AG04450 (cell line): ENCODE measurements around the gene FASTKD3. TPM values are rescaled to one million over a fixed set of nuclear protein-coding genes. Genes with fewer than 3 reads are reported as not detected.

Experiments
- CTCF ChIA-PET: fragments of 300-600, 350-600 bp; formaldehyde crosslinking; extraction: SDS; loops from one replicate; lab custom pipeline; 2022; ENCODE audit warnings: antibody characterized with exemption, inconsistent platforms; lab: Charles Lee
- POLR2A ChIA-PET: fragments of 350-600 bp; formaldehyde crosslinking; extraction: SDS; loops from one replicate; lab custom pipeline; 2021; ENCODE audit warnings: antibody characterized with exemption, inconsistent platforms; lab: Yijun Ruan, JAX
- DNase-seq: peaks from one replicate; pipeline ENCODE4 v3.0.0-alpha.2; 2011; ENCODE audit warnings: low read depth, low spot score
- H3K27ac ChIP-seq: one replicate; pipeline ENCODE4 v1.5.1; 2012; ENCODE audit warnings: low read depth, low read length, control low read depth
- H3K27me3 ChIP-seq: one replicate; pipeline ENCODE4 v1.6.0; 2012; ENCODE audit warnings: low read length; ENCODE audit not compliant: control insufficient read depth, insufficient read depth
- H3K4me3 ChIP-seq: 2 replicates; pipeline ENCODE4 v1.5.1; 2011; ENCODE audit warnings: mild to moderate bottlenecking, low read depth, low read length, control low read depth
- H3K9me3 ChIP-seq: 2 replicates; pipeline ENCODE4 v1.5.1; 2012; ENCODE audit warnings: low read length; ENCODE audit not compliant: control insufficient read depth, insufficient read depth
- CTCF ChIP-seq: IDR thresholded peaks from 2 replicates; pipeline ENCODE4 v1.5.1; 2011; ENCODE audit warnings: low read depth, low read length, control low read depth, inconsistent platforms
- polyA plus RNA-seq: library from polyadenylated mRNA; depleted of rRNA; stranded (reverse); fragments of >200 nt; gene quantifications from 2 replicates; pipeline ENCODE4 v1.2.3, GENCODE V29; 2011

FASTKD3 gene
- polyA plus RNA-seq, 1 experiment: 12.8 TPM

- Histone ChIP-seq H3K9me3 (no peaks in the 10 kb centered on the region), H3K4me3 (no peak overlapping the region), H3K27me3 (no peaks in the 10 kb centered on the region), H3K27ac (no peak overlapping the region)
- TF ChIP-seq CTCF: no peak
- CTCF ChIA-PET: interaction anchor here (1.2 to 12.9 kb wide), 2 partner anchors 12 to 22 kb away, joined by 3 to 102 read pairs; no protein-coding TSS in a partner anchor
- POLR2A ChIA-PET: no interaction called here
- DNase-seq: no peak
Observed at GRCh38 chr5:7875151-7875550, 6.3 kb upstream of the FASTKD3 start.

- no peak for TF ChIP-seq CTCF
- Histone ChIP-seq H3K27me3 (no peaks in the 10 kb centered on the region), H3K4me3 (no peak overlapping the region), H3K27ac (no peak overlapping the region), H3K9me3 (no peaks in the 10 kb centered on the region)
- no peak for DNase-seq
- POLR2A ChIA-PET: no interaction called here
- CTCF ChIA-PET: interaction anchor here (0.6 to 12.9 kb wide), 3 partner anchors 12 to 467 kb away, joined by 3 to 102 read pairs (median 3); no protein-coding TSS in a partner anchor
Observed at GRCh38 chr5:7874639-7875038, 5.8 kb upstream of the FASTKD3 start.

- no peak for DNase-seq
- no peak overlapping the region for H3K4me3 ChIP-seq
- ChIA-PET POLR2A (no interaction called here), CTCF (interaction anchor here (12.9 kb wide), 1 partner anchor 14 kb away, joined by 102 read pairs; no protein-coding TSS in a partner anchor)
- no peak for TF ChIP-seq CTCF
- no peak overlapping the region for H3K27ac ChIP-seq
- no peaks in the 10 kb centered on the region for H3K27me3 ChIP-seq
- H3K9me3 ChIP-seq: peaks cover 3% of the 10 kb centered on the region; the same call in 1 of the 2 replicates
Observed at GRCh38 chr5:7873216-7873615, 4.4 kb upstream of the FASTKD3 start.

GRCh38 chr5:7872517-7873130 is 3.8 kb upstream of the FASTKD3 start:
- ChIA-PET POLR2A (no interaction called here), CTCF (interaction anchor here (12.9 kb wide), 1 partner anchor 14 kb away, joined by 102 read pairs; no protein-coding TSS in a partner anchor)
- peaks cover 3% of the 10 kb centered on the region; the same call in 1 of the 2 replicates for H3K9me3 ChIP-seq
- H3K27ac ChIP-seq: no peak overlapping the region
- no peak overlapping the region for H3K4me3 ChIP-seq
- no peak for DNase-seq
- TF ChIP-seq CTCF: no peak
- H3K27me3 ChIP-seq: no peaks in the 10 kb centered on the region

- DNase-seq: no peak
- H3K27ac ChIP-seq: no peak overlapping the region
- CTCF ChIA-PET: interaction anchor here (12.9 kb wide), 1 partner anchor 15 kb away, joined by 102 read pairs; no protein-coding TSS in a partner anchor
- POLR2A ChIA-PET: no interaction called here
- no peak overlapping the region for H3K4me3 ChIP-seq
- H3K9me3 ChIP-seq: peaks cover 3% of the 10 kb centered on the region; the same call in 1 of the 2 replicates
- H3K27me3 ChIP-seq: no peaks in the 10 kb centered on the region
- TF ChIP-seq CTCF: no peak
Observed at GRCh38 chr5:7871653-7872052, 2.8 kb upstream of the FASTKD3 start.
